ENCODE measurements around the gene OLFM1.

DNA sequence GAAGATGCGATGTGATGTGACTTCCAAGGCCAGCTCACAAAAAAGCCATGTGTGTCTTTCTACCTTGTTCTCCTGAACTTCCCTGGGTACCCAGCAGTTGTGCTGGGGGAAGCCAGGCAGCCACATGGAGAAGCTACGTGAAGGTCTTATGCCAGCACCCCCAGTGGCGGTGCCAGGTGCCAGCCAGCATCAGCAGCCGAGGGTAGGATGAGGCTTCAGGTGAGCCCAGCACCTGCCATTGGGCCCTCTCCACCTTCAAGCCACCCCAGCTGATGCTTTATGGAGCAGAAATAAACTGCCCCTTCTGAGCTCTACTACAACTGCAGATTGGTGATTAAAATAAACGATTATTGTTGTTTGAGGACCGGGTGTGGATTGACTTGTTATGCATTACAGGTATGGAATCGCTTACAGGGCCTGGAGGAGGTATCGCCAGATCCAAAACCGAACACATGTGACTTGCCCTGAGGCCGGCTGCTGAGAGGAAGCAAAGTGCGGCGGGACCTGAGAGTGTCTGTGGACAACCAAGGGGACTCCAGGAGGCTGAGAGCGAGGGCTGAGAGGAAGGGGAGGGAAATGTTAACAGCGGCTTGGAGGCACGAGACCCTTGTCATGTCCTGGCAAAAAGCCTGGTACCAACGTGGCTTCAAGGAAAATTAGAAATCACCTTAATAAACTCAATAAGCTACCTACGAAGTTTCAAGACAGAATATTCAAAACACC lies 36.0 kb upstream of the OLFM1 start:
- TF ChIP-seq CTCF (IDR thresholded peaks at IDR 0.05): no peak
- no peak for TF ChIP-seq EZH2 (IDR thresholded peaks at IDR 0.05; ENCODE audit: borderline replicate concordance, insufficient read depth, low read depth, low read length, poor library complexity, severe bottlenecking)
